Skeletal muscle tissue (tissue), 4 donors: ENCODE data around the gene HTT-AS. TPM values are rescaled to one million over a fixed set of nuclear protein-coding genes. Genes with fewer than 3 reads are reported as not detected.
"Not testable (repeated sequence)": the region's sequence is repeated elsewhere in the genome, so short reads cannot be mapped to it uniquely, and the experiment has no call there.

Experiments used
- H3K27ac ChIP-seq: one replicate; pipeline ENCODE4 v1.7.0; 2013; ENCODE audit warnings: mild to moderate bottlenecking, low read depth, low read length, inconsistent platforms
- H3K27me3 ChIP-seq, 3 donors: one replicate each; pipeline ENCODE4 v1.7.0; 2013; ENCODE audit warnings: low read length in 3 of 3; ENCODE audit not compliant: control insufficient read depth in 3 of 3, insufficient read depth in 3 of 3
- H3K36me3 ChIP-seq, 3 donors: one replicate each; pipeline ENCODE4 v1.7.0; 2013; ENCODE audit warnings: low read length in 3 of 3; ENCODE audit not compliant: control insufficient read depth in 3 of 3, insufficient read depth in 3 of 3
- H3K4me1 ChIP-seq, 3 donors: one replicate each; pipeline ENCODE4 v1.7.0; 2013; ENCODE audit warnings: low read length in 3 of 3, mild to moderate bottlenecking in 3 of 3; ENCODE audit not compliant: control insufficient read depth in 3 of 3, insufficient read depth in 3 of 3
- H3K4me3 ChIP-seq, 3 donors: one replicate each; pipeline ENCODE4 v1.7.0; 2013; ENCODE audit warnings: low read length in 3 of 3
- H3K9ac ChIP-seq, 3 donors: one replicate each; pipeline ENCODE4 v1.7.0; 2013; ENCODE audit warnings: low read length in 3 of 3, mild to moderate bottlenecking in 3 of 3, moderate library complexity in 2 of 3, low read depth in 1 of 3
- H3K9me3 ChIP-seq, 3 donors: one replicate each; pipeline ENCODE4 v1.7.0; 2013; ENCODE audit warnings: low read length in 3 of 3; ENCODE audit not compliant: control insufficient read depth in 3 of 3
- total RNA-seq: library from RNA; depleted of rRNA; stranded (reverse); fragments of >200 nt; gene quantifications from one replicate; pipeline ENCODE4 v1.2.3, GENCODE V29; 2014
- donor health status: Osteomylitis.

Gene HTT-AS
- total RNA-seq, 1 donor from 2014 or later = not detected

GRCh38 chr4:3096202-3096601 lies 21.9 kb upstream of the HTT-AS start:
- H3K4me1 ChIP-seq = peaks cover 0 to 2% (median under 1%) of the 10 kb centered on the region in 3 donors
- peaks cover 13 to 21% (median 13%) of the 10 kb centered on the region in 3 donors for H3K36me3 ChIP-seq
- no peaks in the 10 kb centered on the region for H3K9me3 ChIP-seq
- no peak overlapping the region for H3K27ac ChIP-seq
- H3K9ac ChIP-seq = no peak overlapping the region
- H3K4me3 ChIP-seq = no peak overlapping the region
- no peaks in the 10 kb centered on the region for H3K27me3 ChIP-seq

DNA sequence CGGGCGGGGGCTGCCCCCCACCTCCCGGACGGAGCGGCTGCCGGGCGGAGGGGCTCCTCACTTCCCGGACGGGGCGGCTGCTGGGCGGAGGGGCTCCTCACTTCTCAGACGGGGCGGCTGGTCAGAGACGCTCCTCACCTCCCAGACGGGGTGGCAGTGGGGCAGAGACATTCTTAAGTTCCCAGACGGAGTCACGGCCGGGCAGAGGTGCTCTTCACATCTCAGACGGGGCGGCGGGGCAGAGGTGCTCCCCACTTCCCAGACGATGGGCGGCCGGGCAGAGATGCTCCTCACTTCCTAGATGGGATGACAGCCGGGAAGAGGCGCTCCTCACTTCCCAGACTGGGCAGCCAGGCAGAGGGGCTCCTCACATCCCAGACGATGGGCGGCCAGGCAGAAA lies 20.4 kb upstream of the HTT-AS start:
- H3K9me3 ChIP-seq, H3K27ac ChIP-seq, H3K4me3 ChIP-seq, H3K4me1 ChIP-seq, H3K27me3 ChIP-seq, H3K9ac ChIP-seq, H3K36me3 ChIP-seq: not testable (repeated sequence)

- H3K9ac ChIP-seq = no peak overlapping the region
- H3K9me3 ChIP-seq = no peaks in the 10 kb centered on the region
- H3K4me1 ChIP-seq = no peaks in the 10 kb centered on the region
- no peaks in the 10 kb centered on the region for H3K27me3 ChIP-seq
- H3K36me3 ChIP-seq = peaks cover 7 to 14% (median 8%) of the 10 kb centered on the region in 3 donors
- no peak overlapping the region for H3K4me3 ChIP-seq
- no peak overlapping the region for H3K27ac ChIP-seq
Observed at GRCh38 chr4:3091464-3091863, 17.1 kb upstream of the HTT-AS start.

DNA sequence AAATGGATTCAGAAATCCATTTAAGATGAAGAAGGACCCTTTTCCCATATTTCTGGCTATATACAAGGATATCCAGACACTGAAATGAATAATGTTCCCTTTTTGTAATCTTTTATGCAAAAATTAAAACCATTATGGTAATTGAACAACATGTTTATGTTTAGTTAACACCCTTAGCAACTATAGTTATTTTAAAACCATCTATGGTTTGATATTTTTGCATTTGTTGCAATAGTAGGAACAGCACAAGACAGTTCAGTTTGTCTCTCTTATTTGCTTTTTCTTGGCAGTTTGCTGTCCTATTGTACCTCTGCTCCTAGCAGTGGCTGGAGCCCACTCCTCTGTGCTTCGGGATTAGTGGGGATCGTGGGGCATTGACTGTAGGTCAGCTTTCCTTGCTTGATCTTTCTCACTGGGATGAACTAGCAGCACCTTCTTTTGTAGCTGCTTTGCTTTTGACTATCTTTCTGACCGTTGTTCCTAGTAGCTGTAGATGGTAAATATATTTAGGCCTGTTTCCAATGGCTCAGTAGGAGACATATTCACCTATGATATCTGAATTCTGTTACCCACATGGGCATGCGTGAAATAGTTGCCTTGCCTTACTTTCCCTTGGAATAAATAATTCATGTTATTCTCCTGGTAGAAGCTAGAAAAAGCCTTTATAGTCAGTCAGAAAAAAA lies 12.9 kb upstream of the HTT-AS start:
- Histone ChIP-seq H3K4me3 (no peak overlapping the region), H3K9ac (no peak overlapping the region), H3K27ac (no peak overlapping the region), H3K9me3 (no peaks in the 10 kb centered on the region), H3K4me1 (peaks cover 0 to 3% (median 0%) of the 10 kb centered on the region in 3 donors), H3K27me3 (no peaks in the 10 kb centered on the region), H3K36me3 (peaks cover 7 to 11% (median 8%) of the 10 kb centered on the region in 3 donors)

GRCh38 chr4:3085948-3086670 lies 11.8 kb upstream of the HTT-AS start:
- Histone ChIP-seq H3K9ac (no peak overlapping the region), H3K27ac (no peak overlapping the region), H3K27me3 (no peaks in the 10 kb centered on the region), H3K4me3 (no peak overlapping the region), H3K4me1 (peaks cover 0 to 3% (median 0%) of the 10 kb centered on the region in 3 donors), H3K9me3 (no peaks in the 10 kb centered on the region), H3K36me3 (peaks cover 6 to 8% (median 7%) of the 10 kb centered on the region in 3 donors)

GRCh38 chr4:3083732-3084131 lies 9.4 kb upstream of the HTT-AS start:
- H3K9ac ChIP-seq = no peak overlapping the region
- no peaks in the 10 kb centered on the region for H3K9me3 ChIP-seq
- no peak overlapping the region for H3K27ac ChIP-seq
- peaks cover 0 to 7% (median 5%) of the 10 kb centered on the region in 3 donors for H3K4me1 ChIP-seq
- H3K27me3 ChIP-seq = no peaks in the 10 kb centered on the region
- peaks cover 4 to 7% (median 5%) of the 10 kb centered on the region in 3 donors for H3K36me3 ChIP-seq
- no peak overlapping the region for H3K4me3 ChIP-seq

DNA sequence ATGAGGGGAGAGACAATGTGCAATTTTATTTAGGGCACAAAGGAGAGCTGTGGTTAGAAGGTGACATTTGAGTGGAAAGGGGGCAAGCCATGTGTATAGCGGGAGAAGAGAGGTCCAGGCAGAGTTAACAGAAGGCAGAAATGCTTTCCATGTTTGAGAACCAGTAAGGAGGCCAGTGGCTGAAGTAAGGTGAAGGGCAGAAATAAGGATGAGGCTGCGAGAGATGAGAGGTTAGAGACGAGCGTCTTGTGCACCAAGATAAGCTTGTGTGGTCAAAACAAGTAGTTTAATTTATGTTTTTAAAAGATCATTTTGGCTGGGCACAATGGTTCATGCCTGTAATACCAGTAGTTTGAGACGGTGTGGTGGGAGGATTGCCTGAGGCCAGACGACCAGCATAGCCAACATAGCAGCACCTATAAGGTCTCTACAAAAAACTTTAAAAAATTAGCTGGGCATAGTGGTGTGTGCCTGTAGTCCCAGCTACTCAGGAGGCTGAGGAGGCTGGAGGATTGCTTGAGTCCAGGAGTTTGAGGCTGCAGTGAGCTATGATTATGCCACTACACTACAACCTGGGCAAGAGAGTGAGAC lies 8.7 kb upstream of the HTT-AS start:
- peaks cover 4 to 5% (median 5%) of the 10 kb centered on the region in 3 donors for H3K36me3 ChIP-seq
- no peak overlapping the region for H3K9ac ChIP-seq
- no peaks in the 10 kb centered on the region for H3K9me3 ChIP-seq

DNA sequence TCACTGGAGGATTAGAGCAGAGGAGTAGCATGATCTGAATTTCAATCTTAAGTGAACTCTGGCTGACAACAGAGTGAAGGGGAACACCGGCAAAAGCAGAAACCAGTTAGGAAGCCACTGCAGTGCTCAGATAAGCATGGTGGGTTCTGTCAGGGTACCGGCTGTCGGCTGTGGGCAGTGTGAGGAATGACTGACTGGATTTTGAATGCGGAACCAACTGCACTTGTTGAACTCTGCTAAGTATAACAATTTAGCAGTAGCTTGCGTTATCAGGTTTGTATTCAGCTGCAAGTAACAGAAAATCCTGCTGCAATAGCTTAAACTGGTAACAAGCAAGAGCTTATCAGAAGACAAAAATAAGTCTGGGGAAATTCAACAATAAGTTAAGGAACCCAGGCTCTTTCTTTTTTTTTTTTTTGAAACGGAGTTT lies 5.4 kb upstream of the HTT-AS start:
- H3K4me1 ChIP-seq = peaks cover 9 to 20% (median 19%) of the 10 kb centered on the region in 3 donors
- no peaks in the 10 kb centered on the region for H3K9me3 ChIP-seq
- no peak overlapping the region for H3K27ac ChIP-seq
- H3K27me3 ChIP-seq = no peaks in the 10 kb centered on the region
- H3K36me3 ChIP-seq = no peaks in the 10 kb centered on the region
- no peak overlapping the region for H3K9ac ChIP-seq
- no peak overlapping the region for H3K4me3 ChIP-seq

More for the DNA sequence above, 8.7 kb upstream of the HTT-AS start:
- Histone ChIP-seq H3K27me3 (no peaks in the 10 kb centered on the region), H3K4me1 (peaks cover 0 to 7% (median 5%) of the 10 kb centered on the region in 3 donors), H3K27ac (no peak overlapping the region), H3K4me3 (no peak overlapping the region)

- Histone ChIP-seq H3K4me3 (no peak overlapping the region), H3K27me3 (no peaks in the 10 kb centered on the region), H3K9ac (no peak overlapping the region), H3K27ac (no peak overlapping the region), H3K9me3 (no peaks in the 10 kb centered on the region), H3K4me1 (peaks cover 9 to 25% (median 21%) of the 10 kb centered on the region in 3 donors), H3K36me3 (no peaks in the 10 kb centered on the region)
Observed at GRCh38 chr4:3077796-3078195, 3.5 kb upstream of the HTT-AS start.

DNA sequence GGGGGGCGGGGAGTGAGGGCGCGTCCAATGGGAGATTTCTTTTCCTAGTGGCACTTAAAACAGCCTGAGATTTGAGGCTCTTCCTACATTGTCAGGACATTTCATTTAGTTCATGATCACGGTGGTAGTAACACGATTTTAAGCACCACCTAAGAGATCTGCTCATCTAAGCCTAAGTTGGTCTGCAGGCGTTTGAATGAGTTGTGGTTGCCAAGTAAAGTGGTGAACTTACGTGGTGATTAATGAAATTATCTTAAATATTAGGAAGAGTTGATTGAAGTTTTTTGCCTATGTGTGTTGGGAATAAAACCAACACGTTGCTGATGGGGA lies 1.3 kb upstream of the HTT-AS start:
- H3K36me3 ChIP-seq = no peaks in the 10 kb centered on the region
- H3K27ac ChIP-seq = no peak overlapping the region
- peaks cover 9 to 31% (median 21%) of the 10 kb centered on the region in 3 donors for H3K4me1 ChIP-seq
- H3K27me3 ChIP-seq = no peaks in the 10 kb centered on the region
- no peaks in the 10 kb centered on the region for H3K9me3 ChIP-seq
- H3K9ac ChIP-seq = peak overlapping the region; percentile 6 to 39 (median 18)
- H3K4me3 ChIP-seq = peak overlapping the region; percentile 84 to 92 (median 84)
